Measurements from ENCODE around the gene SSPN. TPM values are rescaled to one million over a fixed set of nuclear protein-coding genes. Genes with fewer than 3 reads are reported as not detected.

The SSPN gene
- total RNA-seq, 1 donor from 2014 or later = 0.84 TPM

- Mint-ChIP-seq H3K4me3 (no peak overlapping the region), H3K4me1 (peaks cover 5% of the 10 kb centered on the region), H3K9me3 (no peaks in the 10 kb centered on the region), H3K27ac (no peak overlapping the region), H3K36me3 (no peaks in the 10 kb centered on the region), H3K27me3 (ENCODE audit: insufficient read depth, low read depth) (no peaks in the 10 kb centered on the region)
- no peaks in the 10 kb centered on the region for H4K20me1 ChIP-seq (ENCODE audit: low read depth)
- H3K79me2 ChIP-seq (ENCODE audit: low read depth) = no peaks in the 10 kb centered on the region
- H3K4me2 ChIP-seq = no peak overlapping the region
- TF ChIP-seq EZH2 (IDR thresholded peaks at IDR 0.05) = no peak
- no peak overlapping the region for H3K27ac ChIP-seq
- H2AFZ ChIP-seq (replicated peaks) = no peak overlapping the region
- H3K36me3 ChIP-seq = no peaks in the 10 kb centered on the region
- no peak overlapping the region for H3K4me3 ChIP-seq
- H3K27me3 ChIP-seq = no peaks in the 10 kb centered on the region
- H3K4me1 ChIP-seq = no peaks in the 10 kb centered on the region
- DNase-seq (ENCODE audit: low spot score) = no peak
- H3K9me3 ChIP-seq (ENCODE audit: low read depth) = no peaks in the 10 kb centered on the region
- H3K9ac ChIP-seq = no peak overlapping the region
- H3F3A ChIP-seq (ENCODE audit: low read depth) = no peaks in the 10 kb centered on the region
Observed at GRCh38 chr12:26268841-26269561, 73.6 kb downstream of the SSPN start.

- no peak overlapping the region for H3K27ac Mint-ChIP-seq
- Histone ChIP-seq H3K36me3 (no peaks in the 10 kb centered on the region), H3F3A (ENCODE audit: low read depth) (no peaks in the 10 kb centered on the region), H3K79me2 (ENCODE audit: low read depth) (no peaks in the 10 kb centered on the region), H3K9me3 (ENCODE audit: low read depth) (no peaks in the 10 kb centered on the region), H3K4me3 (no peak overlapping the region), H3K4me1 (peaks cover 5% of the 10 kb centered on the region), H3K27me3 (no peaks in the 10 kb centered on the region), H2AFZ (replicated peaks) (no peak overlapping the region), H3K4me2 (no peak overlapping the region), H4K20me1 (ENCODE audit: low read depth) (no peaks in the 10 kb centered on the region), H3K27ac (no peak overlapping the region), H3K9ac (no peak overlapping the region)
- DNase-seq (ENCODE audit: low spot score) = no peak
- peaks cover 4% of the 10 kb centered on the region for H3K27me3 Mint-ChIP-seq (ENCODE audit: insufficient read depth, low read depth)
- H3K36me3 Mint-ChIP-seq = no peaks in the 10 kb centered on the region
- peaks cover 12% of the 10 kb centered on the region for H3K4me1 Mint-ChIP-seq
- H3K9me3 Mint-ChIP-seq = no peaks in the 10 kb centered on the region
- TF ChIP-seq EZH2 (IDR thresholded peaks at IDR 0.05) = no peak
- TF ChIP-seq EZH2phosphoT487 (IDR thresholded peaks at IDR 0.05) = no peak
- TF ChIP-seq CTCF (IDR thresholded peaks at IDR 0.05) = no peak
- H3K4me3 Mint-ChIP-seq = no peak overlapping the region
Observed at GRCh38 chr12:26269562-26270284, 74.3 kb downstream of the SSPN start.

- Histone ChIP-seq H3K36me3 (no peaks in the 10 kb centered on the region), H2AFZ (replicated peaks) (no peak overlapping the region), H3K9me3 (ENCODE audit: low read depth) (no peaks in the 10 kb centered on the region), H3K4me3 (no peak overlapping the region), H3F3A (ENCODE audit: low read depth) (no peaks in the 10 kb centered on the region), H3K79me2 (ENCODE audit: low read depth) (no peaks in the 10 kb centered on the region), H4K20me1 (ENCODE audit: low read depth) (no peaks in the 10 kb centered on the region), H3K27me3 (no peaks in the 10 kb centered on the region), H3K9ac (no peak overlapping the region), H3K4me2 (no peak overlapping the region), H3K4me1 (peaks cover 5% of the 10 kb centered on the region), H3K27ac (no peak overlapping the region)
- H3K4me3 Mint-ChIP-seq = no peak overlapping the region
- H3K4me1 Mint-ChIP-seq = peaks cover 23% of the 10 kb centered on the region
- TF ChIP-seq CTCF (IDR thresholded peaks at IDR 0.05) (no peak), EZH2 (IDR thresholded peaks at IDR 0.05) (no peak), EZH2phosphoT487 (IDR thresholded peaks at IDR 0.05) (no peak)
- no peak overlapping the region for H3K27ac Mint-ChIP-seq
- H3K36me3 Mint-ChIP-seq = no peaks in the 10 kb centered on the region
- no peaks in the 10 kb centered on the region for H3K9me3 Mint-ChIP-seq
- DNase-seq (ENCODE audit: low spot score) = no peak
- peaks cover 6% of the 10 kb centered on the region for H3K27me3 Mint-ChIP-seq (ENCODE audit: insufficient read depth, low read depth)
Observed at GRCh38 chr12:26271024-26271423, 75.7 kb downstream of the SSPN start.
